ENCODE measurements around the gene CRYBB2. TPM values are rescaled to one million over a fixed set of nuclear protein-coding genes. Genes with fewer than 3 reads are reported as not detected.

The CRYBB2 gene, protein sequence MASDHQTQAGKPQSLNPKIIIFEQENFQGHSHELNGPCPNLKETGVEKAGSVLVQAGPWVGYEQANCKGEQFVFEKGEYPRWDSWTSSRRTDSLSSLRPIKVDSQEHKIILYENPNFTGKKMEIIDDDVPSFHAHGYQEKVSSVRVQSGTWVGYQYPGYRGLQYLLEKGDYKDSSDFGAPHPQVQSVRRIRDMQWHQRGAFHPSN
- total RNA-seq = 0.27 TPM in 1 of 2 replicates, not detected in the other

DNA sequence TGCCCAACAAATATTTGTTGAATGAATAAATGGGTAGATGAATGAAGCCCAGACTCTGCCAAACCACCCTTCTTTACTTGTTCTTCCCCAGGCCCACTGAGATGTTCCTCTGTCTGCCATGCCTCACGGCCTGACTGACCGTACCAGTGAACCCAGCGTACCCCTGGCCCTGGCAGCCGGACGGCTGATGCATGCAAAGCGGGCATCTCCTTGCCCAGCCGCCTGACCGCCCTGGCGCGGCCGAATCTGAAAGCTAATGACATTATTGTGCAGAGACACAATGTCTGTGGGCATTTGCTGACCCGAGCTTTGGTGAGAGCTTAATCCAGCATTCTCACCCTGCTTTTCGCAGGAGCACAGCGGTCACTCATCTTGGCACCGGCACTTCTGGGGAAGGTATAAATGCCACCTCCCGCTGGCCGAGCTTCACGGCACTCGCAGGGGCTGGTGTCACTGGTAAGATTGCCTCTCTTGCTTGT, at the start of gene CRYBB2:
CRYBB2 (plus strand) TSS at position 429 of the 479 bp plus-strand sequence. CDS start 1,791 bp downstream, outside the sequence.

DNA sequence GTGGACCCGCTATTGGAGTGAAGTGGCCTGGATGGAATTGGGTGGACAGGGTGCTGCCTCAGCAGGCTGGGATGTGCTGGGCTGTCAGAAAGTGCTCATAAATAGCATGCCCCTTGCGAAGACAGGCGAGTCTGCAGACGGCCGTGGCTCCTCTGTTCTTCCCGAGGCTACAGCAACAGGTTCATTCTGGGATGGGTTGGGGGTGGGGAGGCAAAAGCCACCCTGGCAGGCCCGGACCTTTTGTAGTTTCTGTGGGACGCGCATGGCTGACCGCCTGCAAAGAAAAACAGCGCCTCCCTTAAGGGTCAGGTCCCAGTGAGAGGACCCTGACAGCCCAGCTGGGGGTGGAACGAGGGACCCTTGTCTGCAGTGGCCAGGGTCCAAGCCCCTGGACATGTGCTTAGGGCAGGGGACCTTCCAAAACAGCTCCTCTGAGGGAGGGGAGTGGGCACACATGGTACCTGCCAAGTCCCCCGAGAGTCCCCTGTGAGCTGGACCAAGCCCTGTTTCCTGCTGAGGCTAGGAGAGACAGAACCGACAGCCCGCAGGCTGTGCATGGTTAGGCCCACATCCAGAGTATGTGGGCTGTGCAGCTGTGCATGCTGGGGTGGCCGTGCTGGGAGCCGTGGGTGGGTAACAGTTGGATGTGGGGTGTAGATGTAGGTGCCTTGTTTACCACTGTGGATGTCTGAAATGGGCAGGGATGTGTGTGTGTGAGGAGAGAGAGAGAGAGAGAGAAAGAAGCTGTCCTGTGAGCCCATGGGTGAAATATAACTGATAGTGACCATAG, 19.5 kb upstream of the CRYBB2 start, which contains the start of gene CRYBB3:
CRYBB3 (plus strand) TSS at position 128 of the 790 bp plus-strand sequence. CDS start 1,539 bp downstream, outside the sequence.

Small RNA genes lying within 50 kb of the gene (small RNA-seq; reads per million reads assigned to genes)
- gene Z99916.2 = 0.63 reads per million

Other genes starting within 250 kb of the CRYBB2 start
- gene CRYBB3, start 19.8 kb upstream of the CRYBB2 start, total RNA-seq = not detected in 2 replicates